Measurements from ENCODE around the gene NSMCE4A.
"Not testable (repeated sequence)": the region's sequence is repeated elsewhere in the genome, so short reads cannot be mapped to it uniquely, and the experiment has no call there.

GRCh38 chr10:121918800-121919199 is 56.2 kb downstream of the NSMCE4A start:
- TF ChIP-seq POLR2A (IDR thresholded peaks at IDR 0.05; ENCODE audit: low read depth, low read length); POLR2AphosphoS5 (IDR thresholded peaks at IDR 0.05; ENCODE audit: low read depth, low read length); TAF1 (IDR thresholded peaks at IDR 0.05; ENCODE audit: borderline replicate concordance, low read depth, low read length): not testable (repeated sequence)
